Measurements from ENCODE around the gene FITM1. TPM values are rescaled to one million over a fixed set of nuclear protein-coding genes. Genes with fewer than 3 reads are reported as not detected.

The FITM1 gene
- total RNA-seq, 6 experiments from 2014 or later: not detected

DNA sequence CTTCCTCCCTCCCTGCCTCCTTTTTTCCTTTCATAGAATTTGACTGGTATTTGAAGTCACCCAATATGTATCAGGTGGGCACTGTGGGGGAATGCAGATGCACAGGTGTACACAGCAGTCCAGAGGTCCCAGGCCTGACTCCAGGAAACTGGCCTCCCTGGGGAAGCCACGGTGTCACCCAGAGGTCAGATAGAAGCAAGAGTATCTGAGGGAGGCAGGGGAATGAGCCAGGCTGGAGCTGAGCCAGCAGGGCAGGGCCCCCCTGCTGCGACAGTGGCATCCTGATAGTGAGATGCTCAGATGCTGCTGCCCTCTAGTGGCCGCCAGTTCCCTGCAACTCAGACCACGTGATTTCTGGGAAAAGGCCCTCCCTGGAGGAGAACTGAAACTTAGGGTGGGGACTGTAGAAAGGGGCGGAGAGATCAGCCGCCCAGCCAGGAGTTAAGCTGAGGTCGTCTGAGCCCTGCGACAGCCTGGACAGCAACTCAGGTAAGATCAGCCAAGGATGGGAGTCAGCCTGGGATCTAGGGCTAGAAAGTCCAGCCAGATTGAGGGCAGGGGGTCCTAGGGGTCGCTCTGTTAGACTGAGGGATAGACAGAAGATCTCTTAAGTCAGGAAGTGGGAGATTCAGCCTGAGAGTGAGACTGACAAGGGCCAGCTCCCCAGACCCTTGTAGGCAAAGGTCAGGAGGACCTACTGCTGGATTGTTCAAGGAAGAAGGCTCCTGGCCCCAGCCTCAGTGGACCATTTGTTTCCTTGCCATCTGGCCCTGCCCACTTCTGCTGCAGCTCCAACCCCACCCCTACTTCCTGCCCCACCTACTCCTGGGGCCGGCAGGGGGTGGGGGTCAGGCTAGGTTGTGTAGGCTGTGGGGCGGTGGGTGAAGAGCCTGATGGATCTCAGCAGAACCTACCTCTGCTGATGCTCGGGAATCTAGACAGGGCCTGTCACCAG is 30.7 kb downstream of the FITM1 start, which contains the start of gene IRF9:
IRF9 (plus strand) TSS at position 416 of the 955 bp plus-strand sequence. CDS start 880 bp downstream, outside the sequence.
- peak; percentile 93 for DNase-seq
- peaks cover 26% of the 10 kb centered on the region for H3K4me1 Mint-ChIP-seq (ENCODE audit: low read depth)
- peak within 1 kb of the TSS; percentile 89 for H3K27ac Mint-ChIP-seq
- no peaks in the 10 kb centered on the region for H3K9me3 Mint-ChIP-seq
- H3K4me3 Mint-ChIP-seq: peak within 1 kb of the TSS; percentile 94
- H3K27me3 Mint-ChIP-seq (ENCODE audit: insufficient read depth): peaks cover 3% of the 10 kb centered on the region; the same call in 1 of the 2 replicates
- H3K36me3 Mint-ChIP-seq (ENCODE audit: low read depth): peaks cover 24% of the 10 kb centered on the region
- TF ChIP-seq, protein P1, sequence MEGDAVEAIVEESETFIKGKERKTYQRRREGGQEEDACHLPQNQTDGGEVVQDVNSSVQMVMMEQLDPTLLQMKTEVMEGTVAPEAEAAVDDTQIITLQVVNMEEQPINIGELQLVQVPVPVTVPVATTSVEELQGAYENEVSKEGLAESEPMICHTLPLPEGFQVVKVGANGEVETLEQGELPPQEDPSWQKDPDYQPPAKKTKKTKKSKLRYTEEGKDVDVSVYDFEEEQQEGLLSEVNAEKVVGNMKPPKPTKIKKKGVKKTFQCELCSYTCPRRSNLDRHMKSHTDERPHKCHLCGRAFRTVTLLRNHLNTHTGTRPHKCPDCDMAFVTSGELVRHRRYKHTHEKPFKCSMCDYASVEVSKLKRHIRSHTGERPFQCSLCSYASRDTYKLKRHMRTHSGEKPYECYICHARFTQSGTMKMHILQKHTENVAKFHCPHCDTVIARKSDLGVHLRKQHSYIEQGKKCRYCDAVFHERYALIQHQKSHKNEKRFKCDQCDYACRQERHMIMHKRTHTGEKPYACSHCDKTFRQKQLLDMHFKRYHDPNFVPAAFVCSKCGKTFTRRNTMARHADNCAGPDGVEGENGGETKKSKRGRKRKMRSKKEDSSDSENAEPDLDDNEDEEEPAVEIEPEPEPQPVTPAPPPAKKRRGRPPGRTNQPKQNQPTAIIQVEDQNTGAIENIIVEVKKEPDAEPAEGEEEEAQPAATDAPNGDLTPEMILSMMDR (IDR thresholded peaks at IDR 0.05): peak; percentile 98

DNA sequence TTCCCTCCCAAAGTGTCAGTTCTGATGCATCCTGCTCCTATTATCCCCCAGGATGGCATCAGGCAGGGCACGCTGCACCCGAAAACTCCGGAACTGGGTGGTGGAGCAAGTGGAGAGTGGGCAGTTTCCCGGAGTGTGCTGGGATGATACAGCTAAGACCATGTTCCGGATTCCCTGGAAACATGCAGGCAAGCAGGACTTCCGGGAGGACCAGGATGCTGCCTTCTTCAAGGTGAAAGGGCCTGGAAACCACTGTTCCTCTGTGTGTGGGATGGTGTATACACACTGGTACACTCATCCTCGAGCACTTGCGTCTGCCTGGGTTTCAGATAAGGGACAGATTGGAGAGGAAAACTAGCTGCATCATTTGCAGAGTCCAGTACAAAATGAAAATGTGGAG is 31.6 kb downstream of the FITM1 start:
- peak overlapping the region; percentile 94 for H3K4me3 Mint-ChIP-seq
- no peaks in the 10 kb centered on the region for H3K9me3 Mint-ChIP-seq
- H3K36me3 Mint-ChIP-seq (ENCODE audit: low read depth): peaks cover 18% of the 10 kb centered on the region
- H3K4me1 Mint-ChIP-seq (ENCODE audit: low read depth): peaks cover 26% of the 10 kb centered on the region
- TF ChIP-seq, protein P1 (IDR thresholded peaks at IDR 0.05): no peak
- peaks cover 3% of the 10 kb centered on the region; the same call in 1 of the 2 replicates for H3K27me3 Mint-ChIP-seq (ENCODE audit: insufficient read depth)
- peak; percentile 9 for DNase-seq
- H3K27ac Mint-ChIP-seq: peak overlapping the region; percentile 89

DNA sequence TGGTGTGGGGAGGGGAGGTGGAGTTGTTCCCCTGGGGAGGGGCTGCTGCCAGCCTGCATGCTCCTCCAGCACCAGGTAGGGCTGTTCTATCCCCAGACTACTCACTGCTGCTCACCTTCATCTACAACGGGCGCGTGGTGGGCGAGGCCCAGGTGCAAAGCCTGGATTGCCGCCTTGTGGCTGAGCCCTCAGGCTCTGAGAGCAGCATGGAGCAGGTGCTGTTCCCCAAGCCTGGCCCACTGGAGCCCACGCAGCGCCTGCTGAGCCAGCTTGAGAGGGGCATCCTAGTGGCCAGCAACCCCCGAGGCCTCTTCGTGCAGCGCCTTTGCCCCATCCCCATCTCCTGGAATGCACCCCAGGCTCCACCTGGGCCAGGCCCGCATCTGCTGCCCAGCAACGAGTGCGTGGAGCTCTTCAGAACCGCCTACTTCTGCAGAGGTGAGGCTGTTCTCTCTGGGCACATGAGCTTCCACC is 34.1 kb downstream of the FITM1 start:
- no peak for DNase-seq
- Mint-ChIP-seq H3K9me3 (no peaks in the 10 kb centered on the region), H3K27ac (no peak overlapping the region), H3K4me1 (ENCODE audit: low read depth) (peaks cover 26% of the 10 kb centered on the region), H3K4me3 (no peak overlapping the region), H3K27me3 (ENCODE audit: insufficient read depth) (peaks cover 3% of the 10 kb centered on the region), H3K36me3 (ENCODE audit: low read depth) (peaks cover 20% of the 10 kb centered on the region)
- TF ChIP-seq, protein P1 (IDR thresholded peaks at IDR 0.05): no peak

DNA sequence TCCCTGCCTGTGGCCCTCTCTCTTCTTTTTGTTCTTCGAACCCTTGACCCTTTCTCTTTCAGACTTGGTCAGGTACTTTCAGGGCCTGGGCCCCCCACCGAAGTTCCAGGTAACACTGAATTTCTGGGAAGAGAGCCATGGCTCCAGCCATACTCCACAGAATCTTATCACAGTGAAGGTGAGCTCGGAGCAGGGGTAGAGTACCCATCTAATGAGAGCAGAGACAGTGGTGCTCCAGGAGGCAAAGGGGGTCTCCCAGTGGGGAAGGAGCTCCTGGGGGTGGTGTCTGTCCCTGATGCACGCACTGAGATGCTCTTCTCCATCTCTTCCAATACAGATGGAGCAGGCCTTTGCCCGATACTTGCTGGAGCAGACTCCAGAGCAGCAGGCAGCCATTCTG is 35.3 kb downstream of the FITM1 start:
- Mint-ChIP-seq H3K27me3 (ENCODE audit: insufficient read depth) (no peaks in the 10 kb centered on the region; the same call in 1 of the 2 replicates), H3K27ac (no peak overlapping the region), H3K36me3 (ENCODE audit: low read depth) (peaks cover 20% of the 10 kb centered on the region), H3K4me3 (no peak overlapping the region), H3K9me3 (no peaks in the 10 kb centered on the region), H3K4me1 (ENCODE audit: low read depth) (peaks cover 23% of the 10 kb centered on the region)
- no peak for DNase-seq
- TF ChIP-seq, protein P1 (IDR thresholded peaks at IDR 0.05): no peak

DNA sequence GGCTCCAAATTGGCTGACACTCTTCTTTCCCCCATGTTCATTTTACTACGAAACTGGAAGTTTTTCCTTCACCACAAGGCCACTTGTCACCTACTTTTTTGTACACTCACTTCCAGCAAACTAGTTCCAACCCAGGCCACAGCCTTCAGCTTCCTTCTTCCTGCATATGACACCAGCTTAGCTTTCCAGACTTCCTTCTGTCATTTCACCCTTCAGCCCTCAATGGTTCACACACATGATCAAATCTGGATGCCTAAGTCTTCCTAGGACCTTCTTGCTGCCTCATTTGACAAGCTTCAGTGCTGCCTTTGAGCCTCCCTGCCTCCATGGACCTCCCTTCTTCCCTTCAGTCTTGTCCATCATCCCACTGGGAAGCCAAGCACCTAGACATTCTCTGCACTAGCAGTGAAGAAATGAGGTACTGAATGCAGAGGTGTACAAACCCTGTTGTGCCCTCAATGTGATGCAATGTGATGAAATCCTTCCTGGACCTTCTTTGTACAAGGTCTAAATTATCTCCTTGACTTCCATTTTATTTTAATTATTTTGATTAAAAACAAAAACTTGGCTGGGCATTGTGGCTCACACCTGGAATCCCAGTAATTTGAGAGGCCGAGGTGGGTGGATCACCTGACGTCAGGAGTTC is 37.1 kb downstream of the FITM1 start:
- peaks cover 14% of the 10 kb centered on the region; the same call in 1 of the 2 replicates for H3K36me3 Mint-ChIP-seq (ENCODE audit: low read depth)
- H3K27me3 Mint-ChIP-seq (ENCODE audit: insufficient read depth): no peaks in the 10 kb centered on the region; the same call in 1 of the 2 replicates
- TF ChIP-seq, protein P1 (IDR thresholded peaks at IDR 0.05): no peak
- no peak overlapping the region for H3K4me3 Mint-ChIP-seq
- H3K4me1 Mint-ChIP-seq (ENCODE audit: low read depth): peaks cover 6% of the 10 kb centered on the region; the same call in 1 of the 2 replicates
- no peak overlapping the region for H3K27ac Mint-ChIP-seq
- H3K9me3 Mint-ChIP-seq: no peaks in the 10 kb centered on the region
- DNase-seq: no peak
